Choroid plexus epithelial cell (primary cell): ENCODE data around the gene KCNMA1.
"Not testable (repeated sequence)": the region's sequence is repeated elsewhere in the genome, so short reads cannot be mapped to it uniquely, and the experiment has no call there.

Source experiments
- DNase-seq: peaks from one replicate; pipeline ENCODE4 v3.0.0-alpha.2; 2010; ENCODE audit warnings: low read depth
- H3K4me3 ChIP-seq: 2 replicates; pipeline ENCODE4 v1.5.1; 2011; ENCODE audit warnings: low read depth, mild to moderate bottlenecking, control low read depth, low read length, moderate library complexity
- CTCF ChIP-seq: conservative IDR thresholded peaks from 2 replicates; pipeline ENCODE4 v1.5.1; 2011; ENCODE audit warnings: low read depth, mild to moderate bottlenecking, control low read depth, inconsistent platforms, low read length, moderate library complexity

KCNMA1 gene

DNA sequence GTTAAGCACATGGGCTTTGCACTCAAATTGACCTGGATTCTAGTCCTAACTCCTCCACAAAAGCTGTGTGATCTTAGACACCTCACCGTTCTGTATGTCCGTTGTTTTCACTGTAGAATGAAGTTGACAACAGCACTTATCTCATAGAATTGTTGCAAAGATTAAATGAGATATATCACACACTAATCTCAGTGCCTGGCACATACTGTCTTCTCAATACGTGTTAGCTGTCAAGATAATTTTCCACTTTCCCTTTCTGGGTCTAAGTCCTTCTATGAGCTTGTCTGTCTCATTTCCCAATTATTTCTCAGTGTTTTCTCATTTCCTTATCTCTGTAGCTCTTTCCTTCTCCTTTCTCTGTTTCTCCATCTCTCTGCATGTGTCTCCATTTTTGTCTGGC lies 296.6 kb downstream of the KCNMA1 start:
- no peak for DNase-seq
- no peak for TF ChIP-seq CTCF
- no peak overlapping the region for H3K4me3 ChIP-seq

DNA sequence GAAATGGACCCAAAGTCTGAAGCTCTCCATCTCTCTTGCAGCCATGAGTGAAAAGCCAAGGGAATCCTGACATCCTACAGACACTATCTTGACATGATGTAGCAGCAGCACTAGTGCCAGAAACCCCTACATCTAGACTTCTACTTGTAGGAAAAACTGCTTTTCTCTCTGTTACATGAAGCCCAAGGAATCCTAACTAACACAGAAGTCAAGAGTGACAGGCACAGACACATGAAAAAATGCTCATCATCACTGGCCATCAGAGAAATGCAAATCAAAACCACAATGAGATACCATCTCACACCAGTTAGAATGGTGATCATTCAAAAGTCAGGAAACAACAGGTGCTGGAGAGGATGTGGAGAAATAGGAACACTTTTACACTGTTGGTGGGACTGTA lies 297.7 kb downstream of the KCNMA1 start:
- DNase-seq, H3K4me3 ChIP-seq: not testable (repeated sequence)

GRCh38 chr10:77339166-77339565 lies 298.4 kb downstream of the KCNMA1 start:
- no peak for TF ChIP-seq CTCF
- no peak overlapping the region for H3K4me3 ChIP-seq
- no peak for DNase-seq

DNA sequence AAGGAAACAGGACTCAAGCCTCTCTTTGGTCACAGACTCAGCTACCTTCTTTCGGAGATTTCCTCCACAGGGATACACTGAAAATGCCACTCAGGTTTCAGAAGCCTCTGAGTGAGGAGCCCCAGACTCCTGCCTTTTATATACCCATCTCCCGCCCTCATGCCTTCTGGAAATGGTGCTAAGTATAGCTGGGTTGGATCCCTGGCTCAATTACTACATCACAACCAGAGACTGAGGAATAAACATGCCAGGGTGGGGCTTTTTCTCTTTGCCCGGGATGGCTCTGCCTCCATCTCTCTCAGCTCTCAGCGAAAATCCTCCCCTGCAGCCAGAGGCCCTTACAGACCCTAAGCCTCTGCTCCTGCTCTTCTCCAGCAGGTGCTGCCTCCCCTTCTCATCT lies 299.5 kb downstream of the KCNMA1 start:
- no peak for TF ChIP-seq CTCF
- no peak for DNase-seq
- no peak overlapping the region for H3K4me3 ChIP-seq

DNA sequence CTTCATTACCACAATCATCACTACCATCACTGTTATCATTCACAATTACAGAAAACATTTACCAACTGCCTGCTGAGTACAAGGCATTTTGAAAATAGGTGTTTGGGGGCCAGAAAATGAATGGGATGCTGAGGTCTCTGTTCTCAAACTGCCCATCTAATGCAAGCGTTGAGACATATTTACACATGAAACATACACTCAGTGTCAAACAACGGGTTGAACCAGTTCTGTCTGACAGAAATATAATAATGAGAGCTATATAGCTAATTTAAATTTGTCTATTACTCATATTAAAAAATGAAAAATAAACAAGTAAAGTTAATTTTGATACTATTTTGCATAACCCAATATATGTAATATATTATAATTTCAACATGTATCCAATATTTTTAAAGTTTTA lies 303.1 kb downstream of the KCNMA1 start:
- no peak overlapping the region for H3K4me3 ChIP-seq
- DNase-seq = no peak
- TF ChIP-seq CTCF = no peak

DNA sequence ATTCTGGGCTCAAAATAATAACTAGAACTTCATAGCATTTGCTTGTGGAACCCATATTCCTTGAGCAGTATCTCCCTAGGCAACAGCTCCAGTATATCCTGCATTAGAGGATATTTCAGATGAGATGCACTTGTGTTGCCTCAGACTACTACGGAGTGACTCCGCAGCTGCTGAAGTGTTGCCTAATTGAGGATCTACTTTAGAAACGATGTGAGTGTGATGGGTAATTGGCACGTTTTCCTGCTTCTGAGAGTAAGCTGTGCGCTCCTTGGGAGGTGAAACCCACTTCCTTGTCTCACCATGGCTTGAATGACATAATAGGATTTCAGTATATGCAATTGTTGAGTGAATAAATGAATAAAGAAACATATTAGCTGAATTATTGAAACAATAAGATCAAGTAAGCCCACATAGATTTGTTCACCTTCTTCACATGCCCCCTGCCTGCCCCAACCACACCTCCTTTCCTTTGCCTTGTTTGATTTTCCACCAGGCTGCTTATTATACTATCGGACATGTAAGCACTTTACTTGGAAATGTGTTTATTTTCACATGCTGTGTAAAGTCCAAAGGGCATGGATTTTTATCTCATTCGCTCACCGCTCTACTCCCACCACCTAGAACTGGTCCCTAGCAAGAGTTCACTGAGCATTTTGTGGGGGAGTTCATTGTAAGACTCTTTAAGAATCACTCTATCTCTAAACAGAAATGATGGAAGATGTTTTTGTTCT lies 303.8 kb downstream of the KCNMA1 start:
- no peak overlapping the region for H3K4me3 ChIP-seq
- peak; percentile 63 for DNase-seq
- no peak for TF ChIP-seq CTCF

DNA sequence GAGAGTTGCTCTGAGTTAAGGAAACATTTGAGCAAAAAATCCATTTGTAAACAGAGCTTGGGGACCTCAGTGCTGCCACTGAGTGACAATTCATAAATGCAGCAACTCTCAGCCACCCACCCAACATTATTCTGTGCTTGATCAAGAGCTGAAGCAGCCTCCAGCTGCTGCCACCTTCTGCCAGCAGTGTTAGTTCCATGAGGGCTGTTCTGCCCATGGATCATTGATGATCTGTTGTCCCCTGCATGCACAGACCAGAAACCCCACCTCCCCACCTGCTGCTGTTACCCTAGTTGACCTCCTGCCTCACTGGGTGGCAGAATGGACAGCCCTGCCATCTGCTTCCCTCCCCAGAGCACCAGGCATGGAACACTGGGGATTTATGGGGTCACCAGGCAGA lies 305.4 kb downstream of the KCNMA1 start:
- TF ChIP-seq CTCF = no peak
- no peak for DNase-seq
- H3K4me3 ChIP-seq = no peak overlapping the region
